GM21576 (cell line): ENCODE results near the gene ASB2.
A peak's percentile ranks its signal among the peaks of the same experiment; 100 is the strongest.

ENCODE experiments used
- ATAC-seq: cut with Tn5 transposase; IDR thresholded peaks from one replicate; pipeline ENCODE4 v1.9.1; 2021; ENCODE audit warnings: mild to moderate bottlenecking, moderate library complexity; ENCODE audit not compliant: unreplicated experiment

The ASB2 gene

DNA sequence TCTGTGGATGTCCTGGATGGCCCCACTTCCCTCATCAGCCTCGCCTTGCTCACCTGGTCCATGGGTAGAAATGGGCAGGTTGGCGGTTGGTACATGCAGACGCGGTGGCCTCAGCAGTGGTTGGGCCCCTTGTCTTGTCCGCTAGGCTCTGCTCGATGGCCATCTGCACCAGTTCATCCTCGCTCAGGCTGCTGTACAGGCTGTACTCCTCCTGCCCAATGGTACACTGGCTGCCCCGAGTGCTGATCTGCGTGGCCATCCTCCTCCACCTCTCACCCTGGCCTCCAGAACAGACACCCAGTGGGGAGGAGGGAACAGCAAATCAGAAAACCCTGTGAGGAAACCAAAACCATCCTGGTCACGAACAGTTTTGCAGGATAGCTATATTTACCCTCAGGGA lies 12.1 kb downstream of the ASB2 start:
- ATAC-seq = no peak

DNA sequence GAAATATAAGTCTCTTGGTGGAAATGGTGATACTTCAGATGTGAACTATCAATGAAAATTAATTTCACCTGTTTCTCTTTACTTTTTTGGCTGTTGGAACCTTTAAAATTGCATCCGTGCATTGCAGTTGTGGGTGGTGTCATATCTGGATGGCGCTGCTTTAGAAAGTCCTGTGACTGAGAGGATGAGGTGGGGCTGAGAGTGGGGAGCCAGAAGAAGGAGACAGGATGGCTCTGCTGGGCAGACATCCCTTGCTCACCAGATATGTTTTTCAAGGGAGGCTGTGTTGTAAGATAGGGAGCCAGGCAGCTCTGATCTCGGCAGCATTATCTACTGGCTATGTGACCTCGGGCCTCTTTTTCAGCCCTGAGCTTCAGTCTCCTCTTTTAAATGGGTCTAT lies 12.7 kb downstream of the ASB2 start:
- no peak for ATAC-seq

DNA sequence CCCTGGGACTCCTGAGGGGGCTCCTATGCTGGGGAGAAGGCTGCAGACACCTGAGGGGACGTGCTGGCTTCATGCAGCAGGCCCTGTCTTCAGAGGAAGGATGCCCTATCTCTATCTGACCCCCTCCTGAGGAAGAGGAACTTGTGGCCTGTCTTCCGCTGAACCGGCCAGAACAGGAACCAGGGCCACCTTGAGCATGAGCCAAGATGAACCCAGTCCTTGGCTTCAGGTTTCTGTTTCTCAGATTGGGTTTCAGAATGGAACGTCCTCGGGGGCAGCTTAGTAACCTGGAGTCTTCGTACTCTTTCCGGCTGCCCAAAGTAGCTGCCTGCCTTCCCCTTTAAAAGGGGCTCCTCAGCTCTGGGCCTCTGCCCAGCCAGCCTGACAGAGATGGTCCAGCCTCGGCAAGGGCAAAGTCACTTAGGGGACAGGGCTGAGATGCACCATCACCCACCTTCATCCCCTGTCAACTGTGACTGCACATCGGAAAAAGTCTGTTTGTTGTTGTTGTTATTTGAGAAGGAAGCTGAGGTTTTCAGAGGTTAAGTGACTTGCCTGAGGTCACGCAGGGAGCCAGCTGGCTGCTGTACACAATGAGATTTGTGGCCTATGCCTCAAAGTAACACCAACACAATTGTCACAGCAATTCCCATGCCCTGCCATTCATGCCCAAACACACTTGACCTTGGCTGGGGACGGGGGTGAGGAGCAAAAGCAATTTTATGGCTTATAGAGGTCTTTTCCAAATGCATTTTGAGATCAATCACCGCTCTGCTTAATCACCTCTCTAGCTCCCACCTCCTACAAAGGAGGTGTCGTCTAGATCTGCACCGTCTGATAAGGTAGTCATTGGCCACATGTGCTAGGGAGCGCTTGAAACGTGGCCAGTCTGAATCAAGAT lies 13.4 kb downstream of the ASB2 start:
- ATAC-seq = peak; percentile 60

DNA sequence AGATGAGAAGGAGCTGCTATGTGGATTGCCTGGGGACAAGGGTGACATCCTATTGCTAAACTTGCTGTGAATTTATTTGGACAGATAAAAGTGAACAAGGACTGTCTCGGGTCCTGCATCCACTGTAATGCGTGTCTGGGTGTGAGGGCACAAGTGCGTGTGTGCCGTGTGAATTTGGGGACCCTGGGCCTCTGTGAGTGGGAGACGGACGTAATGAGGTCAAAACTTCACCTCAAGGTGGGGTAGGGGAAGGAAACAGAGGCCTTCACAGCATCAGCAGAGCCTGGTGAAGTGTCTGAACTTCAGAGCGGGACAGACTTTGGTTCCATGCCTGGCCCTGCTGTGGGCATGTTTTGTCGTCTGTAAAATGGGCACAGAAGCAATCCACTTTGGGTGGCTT lies 14.8 kb downstream of the ASB2 start:
- ATAC-seq = no peak

DNA sequence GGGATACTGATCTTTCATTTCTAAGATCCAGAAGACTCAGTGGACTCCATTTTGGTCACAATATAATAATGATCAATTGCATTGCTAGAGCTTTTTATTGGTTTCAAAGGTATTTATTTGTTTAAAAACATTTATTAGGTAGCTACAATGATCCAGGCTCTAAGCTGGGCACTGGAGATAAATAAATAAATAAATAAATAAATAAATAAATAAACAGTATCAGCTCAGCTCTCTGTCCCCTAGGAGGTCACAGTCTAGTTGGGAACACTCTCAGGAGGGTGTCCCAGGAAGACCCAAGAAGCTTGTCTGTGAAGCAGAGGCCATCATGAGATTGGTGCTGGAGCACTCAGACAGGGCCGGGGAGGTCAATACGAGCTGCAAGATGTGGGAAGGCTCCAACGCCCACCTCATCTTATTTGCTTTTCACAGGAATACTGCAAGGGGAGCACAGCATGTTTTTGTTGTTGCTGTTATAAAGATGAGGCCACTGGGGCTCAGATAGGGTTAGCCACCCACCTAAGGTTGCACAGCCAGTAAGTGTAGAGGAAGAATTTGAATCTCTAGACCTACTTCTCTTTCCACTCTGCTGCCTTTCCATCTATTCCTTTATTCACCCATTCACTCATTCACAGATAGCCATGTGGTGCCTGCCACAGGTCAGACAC lies 15.5 kb downstream of the ASB2 start:
- no peak for ATAC-seq

DNA sequence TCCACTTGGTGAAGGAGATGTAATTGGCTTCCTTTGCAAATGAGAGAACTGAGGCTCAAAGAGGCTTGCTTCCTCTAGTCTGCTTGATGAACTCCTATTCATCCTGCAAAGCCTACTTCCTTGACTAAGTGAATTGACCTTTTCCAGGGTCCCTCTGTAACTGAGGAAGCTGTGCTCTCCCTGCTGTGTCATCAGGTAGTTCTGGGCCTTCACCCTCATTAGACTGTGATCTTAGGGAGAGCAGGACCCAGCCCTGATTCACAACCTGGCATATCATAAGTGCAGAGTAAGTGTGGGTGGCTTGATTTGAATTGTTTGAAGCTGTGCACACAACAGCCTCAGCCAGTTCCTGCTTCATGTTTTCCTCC lies 16.3 kb downstream of the ASB2 start:
- ATAC-seq = no peak

- ATAC-seq = peak; percentile 68
Measured at GRCh38 chr14:93959239-93960107, 16.9 kb downstream of the ASB2 start.

DNA sequence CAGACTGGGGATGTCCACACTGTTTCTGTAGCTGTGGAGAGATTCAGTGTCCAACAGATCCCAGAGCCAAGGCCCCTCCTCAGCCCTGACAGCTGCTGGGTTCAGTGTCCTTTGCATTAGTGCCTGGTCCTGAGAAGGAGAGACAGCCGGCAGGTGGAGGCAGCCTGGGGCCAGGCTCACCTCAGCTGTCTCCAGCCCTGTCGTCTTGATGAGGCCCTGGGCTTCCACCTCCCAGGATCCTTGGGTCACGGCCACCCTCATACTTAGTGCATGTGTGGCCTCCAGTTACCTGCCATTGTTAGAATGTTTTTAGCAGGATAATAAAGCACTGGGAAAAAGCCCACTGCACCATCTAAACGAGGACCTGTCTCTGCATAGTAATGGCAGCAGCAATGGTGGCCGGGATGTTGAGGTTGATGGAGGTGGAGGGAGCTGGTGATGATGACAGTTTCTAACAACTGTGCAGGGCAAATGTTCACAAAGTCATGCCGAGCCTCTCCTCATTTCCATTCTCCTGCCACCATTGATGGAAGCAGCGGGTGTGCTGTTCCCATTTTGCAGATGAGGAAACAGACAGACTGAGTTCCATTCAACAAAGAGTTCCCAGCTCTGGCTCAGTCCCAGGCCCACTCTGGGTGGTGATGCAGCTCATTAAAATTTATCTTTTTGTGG lies 17.7 kb downstream of the ASB2 start:
- no peak for ATAC-seq

DNA sequence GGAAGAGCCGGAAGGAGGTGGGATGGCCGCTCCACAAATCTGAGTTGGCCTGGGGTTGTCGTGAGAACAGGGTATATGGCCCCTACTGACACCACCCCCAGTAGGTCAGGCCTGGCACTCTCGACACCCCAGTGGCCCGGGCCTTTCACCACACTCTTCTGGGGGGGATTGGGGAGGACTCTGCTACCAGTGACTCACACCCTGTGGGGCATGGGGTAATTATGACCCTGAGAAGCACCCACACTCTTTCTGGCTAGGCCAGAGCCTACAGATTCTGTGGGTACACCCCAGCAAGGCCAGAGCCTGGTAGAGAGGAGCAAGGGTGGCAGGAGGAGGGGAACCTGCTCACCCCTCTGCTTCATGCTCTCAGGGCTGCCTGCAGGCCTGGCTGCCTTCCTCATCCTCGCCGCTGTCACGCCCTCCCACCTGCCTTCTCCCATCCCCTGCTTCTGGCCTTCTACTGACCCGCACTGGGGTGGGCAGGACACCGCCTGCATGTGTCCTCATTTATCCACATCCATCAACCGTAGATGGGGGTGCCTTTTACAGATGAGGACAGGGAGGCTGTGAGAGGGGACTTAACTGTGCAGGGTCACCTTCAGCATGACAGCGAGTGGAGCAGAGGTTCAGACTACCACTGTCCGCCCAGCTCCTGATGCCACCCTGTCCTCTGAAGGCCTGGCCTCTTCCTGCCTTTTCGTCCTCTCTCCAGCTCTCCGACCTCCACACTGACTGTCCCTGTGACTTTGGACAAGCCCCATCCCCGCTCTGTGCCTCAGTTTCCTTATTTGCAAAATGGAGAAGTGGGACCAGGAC lies 18.4 kb downstream of the ASB2 start:
- ATAC-seq = no peak

- no peak for ATAC-seq
Measured at GRCh38 chr14:93957333-93957710, 19.0 kb downstream of the ASB2 start.

GRCh38 chr14:93956514-93957332 lies 19.6 kb downstream of the ASB2 start:
- no peak for ATAC-seq

- no peak for ATAC-seq
Measured at GRCh38 chr14:93955850-93956481, 20.4 kb downstream of the ASB2 start.

DNA sequence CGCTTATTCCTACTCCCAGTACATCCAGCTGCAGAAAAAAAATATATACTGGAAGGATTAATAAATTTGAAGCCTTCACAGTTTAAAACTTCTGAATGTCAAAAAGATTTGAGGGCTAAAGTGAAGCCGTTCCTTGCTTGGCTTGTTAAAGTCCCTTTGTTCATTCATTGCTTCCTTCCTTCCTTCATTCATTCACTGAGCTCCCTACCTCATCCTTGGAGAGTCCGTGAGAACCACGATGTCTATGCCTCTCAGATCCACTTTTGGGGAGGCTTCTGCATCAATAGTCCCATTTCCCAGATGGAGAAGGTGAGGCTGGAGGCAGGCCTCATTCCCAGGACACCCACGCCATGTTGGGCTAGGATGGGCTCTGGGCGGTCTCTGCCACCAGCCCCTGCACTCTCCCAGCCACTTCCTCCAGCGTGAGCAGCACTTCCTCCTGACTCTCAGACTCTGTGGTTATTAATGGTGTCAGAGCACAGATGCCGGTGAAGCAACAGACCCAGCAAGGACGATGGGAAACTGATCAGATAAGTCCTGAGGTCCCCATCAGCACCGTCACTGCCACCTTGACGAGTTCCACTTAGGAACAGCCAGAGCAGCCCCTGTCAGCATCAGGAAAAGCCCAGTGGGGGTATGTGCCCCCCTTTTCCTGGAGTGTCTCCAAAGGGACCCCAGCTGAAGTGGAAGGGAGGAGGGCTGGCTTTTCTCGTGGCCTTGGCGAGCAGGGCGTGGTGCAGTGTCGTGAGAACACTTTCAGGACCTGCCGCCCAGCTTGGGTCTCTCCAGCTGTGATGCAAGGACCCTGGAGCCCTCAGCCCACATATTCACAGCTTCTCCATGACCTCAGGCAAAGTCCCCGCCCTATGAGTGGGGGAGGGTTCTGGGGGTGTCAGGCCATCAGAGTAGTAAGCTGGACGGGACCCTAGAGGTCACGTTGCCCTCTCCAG lies 21.2 kb downstream of the ASB2 start:
- ATAC-seq = peak; percentile 38

- no peak for ATAC-seq
Measured at GRCh38 chr14:93954516-93954830, 21.9 kb downstream of the ASB2 start.

- ATAC-seq = no peak
Measured at GRCh38 chr14:93953739-93954515, 22.4 kb downstream of the ASB2 start.

- no peak for ATAC-seq
Measured at GRCh38 chr14:93953263-93953662, 23.1 kb downstream of the ASB2 start.

DNA sequence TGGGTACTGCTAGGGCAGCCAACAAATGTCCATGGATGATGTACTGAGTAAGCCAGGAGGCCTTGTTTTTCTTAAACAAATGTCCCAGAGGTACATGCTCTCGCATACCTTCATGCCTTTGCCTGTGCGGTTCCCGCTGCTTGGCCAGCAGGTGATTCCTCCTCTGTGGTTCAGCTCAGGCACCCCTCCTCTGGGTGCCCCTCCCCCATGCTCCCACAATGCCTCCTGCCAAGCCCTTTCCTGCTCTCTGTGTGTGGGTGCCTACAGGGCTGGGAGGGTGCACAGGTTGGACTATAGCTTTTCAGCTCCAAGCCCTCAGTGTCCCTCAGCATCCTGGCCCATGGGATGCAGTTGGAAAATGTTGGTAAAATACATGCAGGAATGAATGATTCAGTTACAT lies 23.5 kb downstream of the ASB2 start:
- ATAC-seq = no peak
